T-helper 2 cell treated with Interferon-gamma antibody and Interleukin-4, amounts not matched to agents 100 ng/mL and 5 ng/mL, for 36 hours (primary cell): ENCODE data around the gene SLC39A1. TPM values are rescaled to one million over a fixed set of nuclear protein-coding genes. Genes with fewer than 3 reads are reported as not detected.

Experiments
- total RNA-seq: library from RNA; stranded (reverse); gene quantifications from 2 replicates; pipeline ENCODE4 v1.2.3, GENCODE V29; 2022

The SLC39A1 gene
- total RNA-seq, 1 donor from 2014 or later = 44.1 TPM

Other genes with a start within 250 kb of the SLC39A1 start
- gene INTS3, start 235.5 kb downstream of the SLC39A1 start, total RNA-seq = 62.1 and 62.9 TPM in 2 replicates
- 22.4 and 24.0 TPM in 2 replicates for gene SLC27A3, start 188.1 kb downstream of the SLC39A1 start, total RNA-seq
- gene GATAD2B, start 40.6 kb downstream of the SLC39A1 start, total RNA-seq = 65.7 and 67.1 TPM in 2 replicates
- gene DENND4B, start 16.8 kb downstream of the SLC39A1 start, total RNA-seq = 160 and 167 TPM in 2 replicates
- 82.9 and 86.6 TPM in 2 replicates for gene CRTC2, start 4.9 kb downstream of the SLC39A1 start, total RNA-seq
- 7.4 and 7.5 TPM in 2 replicates for gene CREB3L4, start 4.4 kb upstream of the SLC39A1 start, total RNA-seq
- gene JTB, start 14.1 kb upstream of the SLC39A1 start, total RNA-seq = 138 and 139 TPM in 2 replicates
- gene RAB13, start 22.8 kb upstream of the SLC39A1 start, total RNA-seq = 1.5 and 1.7 TPM in 2 replicates
- gene RPS27, start 27.2 kb upstream of the SLC39A1 start, total RNA-seq = 1,752 and 1,899 TPM in 2 replicates
- 0.05 and 0.09 TPM in 2 replicates for gene NUP210L, start 191.5 kb upstream of the SLC39A1 start, total RNA-seq
- 797 and 820 TPM in 2 replicates for gene TPM3, start 228.6 kb upstream of the SLC39A1 start, total RNA-seq
- gene CFAP141, start 242.8 kb upstream of the SLC39A1 start, total RNA-seq = 0.50 TPM in 1 of 2 replicates, not detected in the other